ENCODE data around the gene GAK.

GAK gene

DNA sequence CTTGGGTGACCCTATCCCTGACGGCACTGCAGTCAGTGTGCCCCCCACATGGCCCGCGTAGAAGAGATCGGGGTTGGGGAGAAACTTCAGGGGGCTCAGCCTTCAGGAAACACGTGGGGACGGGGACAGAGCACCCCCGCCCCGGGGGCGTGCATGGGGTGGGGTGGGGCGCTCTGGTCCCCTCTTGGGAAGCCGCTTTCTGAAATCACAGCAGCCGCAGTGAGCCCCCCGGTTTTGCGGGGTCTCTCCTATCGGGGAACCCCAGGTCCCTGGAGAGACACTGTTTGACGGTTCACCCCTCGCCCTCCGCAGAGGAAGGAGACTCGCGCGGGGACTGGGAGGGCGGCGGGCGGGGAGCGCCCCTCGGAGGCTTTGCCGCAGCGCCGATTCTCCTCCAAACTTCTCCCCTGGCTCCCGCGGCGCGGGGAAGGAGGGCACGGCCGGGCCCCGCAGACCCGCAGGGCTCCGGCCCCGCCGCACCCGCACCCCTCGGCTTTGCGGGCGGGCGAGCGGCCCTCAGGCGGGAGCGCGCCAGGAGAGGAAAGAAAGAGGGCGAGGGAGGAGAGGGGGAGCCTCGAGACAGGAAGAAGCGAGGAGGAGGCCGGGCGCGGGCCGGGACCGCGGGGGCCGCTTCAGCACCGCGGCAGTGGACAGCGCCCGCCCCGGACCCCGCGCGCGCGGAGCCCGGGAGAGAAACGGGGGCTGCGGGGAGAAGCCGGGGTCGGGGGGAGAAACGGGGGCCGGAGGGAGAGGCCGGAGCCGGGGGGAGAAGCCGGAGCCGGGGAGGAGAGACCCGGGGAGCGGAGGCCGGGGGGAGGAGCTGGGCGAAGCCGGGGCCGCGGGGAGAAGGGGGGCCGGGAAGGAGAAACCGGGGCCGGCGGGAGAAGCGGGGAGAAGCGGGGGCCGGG lies 106.8 kb downstream of the GAK start:
- TF ChIP-seq, protein P1, sequence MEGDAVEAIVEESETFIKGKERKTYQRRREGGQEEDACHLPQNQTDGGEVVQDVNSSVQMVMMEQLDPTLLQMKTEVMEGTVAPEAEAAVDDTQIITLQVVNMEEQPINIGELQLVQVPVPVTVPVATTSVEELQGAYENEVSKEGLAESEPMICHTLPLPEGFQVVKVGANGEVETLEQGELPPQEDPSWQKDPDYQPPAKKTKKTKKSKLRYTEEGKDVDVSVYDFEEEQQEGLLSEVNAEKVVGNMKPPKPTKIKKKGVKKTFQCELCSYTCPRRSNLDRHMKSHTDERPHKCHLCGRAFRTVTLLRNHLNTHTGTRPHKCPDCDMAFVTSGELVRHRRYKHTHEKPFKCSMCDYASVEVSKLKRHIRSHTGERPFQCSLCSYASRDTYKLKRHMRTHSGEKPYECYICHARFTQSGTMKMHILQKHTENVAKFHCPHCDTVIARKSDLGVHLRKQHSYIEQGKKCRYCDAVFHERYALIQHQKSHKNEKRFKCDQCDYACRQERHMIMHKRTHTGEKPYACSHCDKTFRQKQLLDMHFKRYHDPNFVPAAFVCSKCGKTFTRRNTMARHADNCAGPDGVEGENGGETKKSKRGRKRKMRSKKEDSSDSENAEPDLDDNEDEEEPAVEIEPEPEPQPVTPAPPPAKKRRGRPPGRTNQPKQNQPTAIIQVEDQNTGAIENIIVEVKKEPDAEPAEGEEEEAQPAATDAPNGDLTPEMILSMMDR (conservative IDR thresholded peaks at IDR 0.05; ENCODE audit: low read depth), result no peak
- no peak overlapping the region for H3K27ac ChIP-seq
- DNase-seq (ENCODE audit: low spot score), result peak; percentile 39
- POLR2A ChIA-PET (ENCODE audit: low non-redundant PET), result no interaction called here
- CTCF ChIA-PET, result no interaction called here

DNA sequence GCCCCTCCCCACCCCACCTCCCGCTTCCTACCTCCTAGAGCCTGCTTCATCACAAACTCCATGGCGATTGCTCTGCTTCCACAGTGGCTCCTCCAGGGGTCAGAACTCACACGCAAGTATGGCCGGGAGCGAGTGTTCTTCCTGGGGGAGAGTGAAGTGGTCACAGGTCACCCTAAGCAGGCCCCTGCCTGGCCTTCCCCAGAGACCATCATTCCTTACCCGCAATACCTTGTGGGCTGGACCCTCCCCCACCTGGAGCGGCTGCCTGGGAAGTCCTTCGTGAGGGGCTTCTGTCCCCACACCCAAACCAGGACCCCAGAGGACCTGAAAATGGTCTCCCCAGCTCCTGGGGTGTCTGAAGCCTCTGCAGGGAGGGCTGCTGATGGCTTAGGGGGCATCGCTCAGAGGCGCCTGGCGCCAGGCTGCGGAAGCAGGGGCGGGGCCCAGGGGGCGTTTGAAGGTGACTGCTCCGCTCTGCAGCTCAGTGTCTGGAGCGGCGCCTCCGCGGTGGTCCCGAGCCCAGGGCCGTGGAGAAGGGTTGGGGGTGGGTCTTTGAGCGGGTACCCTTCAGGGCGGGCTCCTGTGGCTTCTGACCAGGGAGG lies 107.6 kb downstream of the GAK start:
- TF ChIP-seq, protein P1 (conservative IDR thresholded peaks at IDR 0.05; ENCODE audit: low read depth), result no peak
- no peak for DNase-seq (ENCODE audit: low spot score)
- ChIA-PET POLR2A (ENCODE audit: low non-redundant PET) (no interaction called here), CTCF (no interaction called here)
- no peak overlapping the region for H3K27ac ChIP-seq

DNA sequence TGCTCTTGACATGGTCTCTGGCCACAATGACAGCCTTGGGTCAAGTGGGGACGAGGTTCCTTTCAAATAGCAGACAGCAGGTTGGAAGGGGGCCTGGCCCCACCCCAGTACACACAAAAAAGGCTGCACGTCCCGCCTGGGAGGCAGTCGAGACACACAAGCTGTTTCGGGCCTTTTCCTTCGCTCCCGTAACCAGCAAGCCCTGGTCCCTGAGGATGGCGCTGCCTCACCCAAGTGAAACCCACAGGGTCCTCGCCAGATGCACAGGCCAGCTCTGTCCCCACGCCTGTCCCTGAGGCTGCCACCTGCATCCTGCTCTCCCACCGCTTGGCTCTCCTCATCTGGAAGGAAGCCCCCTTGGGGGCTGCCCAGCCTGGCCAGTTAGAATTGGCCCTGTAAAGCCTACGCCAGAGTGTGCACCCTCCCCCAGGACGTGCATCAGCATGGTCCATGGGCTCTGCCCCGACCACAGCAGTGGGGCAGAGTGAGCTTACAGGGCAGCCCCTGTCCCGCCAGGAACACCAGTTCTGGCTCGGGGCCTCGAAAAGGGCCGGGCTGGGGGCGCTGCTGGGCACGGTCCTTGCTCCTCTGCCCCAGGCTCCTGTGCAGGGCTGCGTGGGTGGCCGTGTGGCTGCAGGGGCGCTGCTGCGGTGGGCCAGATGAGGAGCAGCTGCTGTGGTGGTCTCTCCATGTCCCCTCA lies 108.2 kb downstream of the GAK start:
- ChIA-PET POLR2A (ENCODE audit: low non-redundant PET) (no interaction called here), CTCF (no interaction called here)
- TF ChIP-seq, protein P1 (conservative IDR thresholded peaks at IDR 0.05; ENCODE audit: low read depth), result no peak
- DNase-seq (ENCODE audit: low spot score), result no peak
- H3K27ac ChIP-seq, result no peak overlapping the region

DNA sequence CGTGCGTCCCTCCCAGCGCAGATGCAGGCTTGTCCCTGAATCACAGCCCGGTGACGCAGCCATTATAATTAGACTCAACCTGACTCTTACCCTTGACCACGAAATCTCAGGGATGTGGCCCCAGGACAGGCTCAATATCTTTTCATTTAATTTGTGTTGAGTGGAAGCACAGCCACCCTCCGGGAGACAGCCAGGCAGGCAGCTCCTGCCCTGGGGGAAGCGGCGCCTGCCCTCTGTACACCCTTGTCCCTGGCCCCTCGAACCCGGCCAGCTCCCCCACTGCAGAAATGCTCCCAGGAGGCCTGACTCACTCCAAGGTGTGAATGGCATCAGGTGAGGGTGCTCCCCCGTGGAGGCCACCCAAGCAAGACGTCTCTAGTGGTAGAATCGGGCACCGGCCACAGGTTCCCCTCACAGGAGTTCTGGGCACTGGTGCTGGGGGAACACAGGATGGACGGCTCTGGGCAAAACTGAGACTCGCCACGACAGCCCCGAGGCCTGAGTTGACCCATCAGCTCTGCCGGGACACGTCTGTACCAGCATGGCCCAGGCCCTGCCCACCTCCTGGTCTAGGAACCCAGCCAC lies 108.8 kb downstream of the GAK start:
- CTCF ChIA-PET, result no interaction called here
- no peak for DNase-seq (ENCODE audit: low spot score)
- POLR2A ChIA-PET (ENCODE audit: low non-redundant PET), result no interaction called here
- H3K27ac ChIP-seq, result no peak overlapping the region
- TF ChIP-seq, protein P1 (conservative IDR thresholded peaks at IDR 0.05; ENCODE audit: low read depth), result no peak

DNA sequence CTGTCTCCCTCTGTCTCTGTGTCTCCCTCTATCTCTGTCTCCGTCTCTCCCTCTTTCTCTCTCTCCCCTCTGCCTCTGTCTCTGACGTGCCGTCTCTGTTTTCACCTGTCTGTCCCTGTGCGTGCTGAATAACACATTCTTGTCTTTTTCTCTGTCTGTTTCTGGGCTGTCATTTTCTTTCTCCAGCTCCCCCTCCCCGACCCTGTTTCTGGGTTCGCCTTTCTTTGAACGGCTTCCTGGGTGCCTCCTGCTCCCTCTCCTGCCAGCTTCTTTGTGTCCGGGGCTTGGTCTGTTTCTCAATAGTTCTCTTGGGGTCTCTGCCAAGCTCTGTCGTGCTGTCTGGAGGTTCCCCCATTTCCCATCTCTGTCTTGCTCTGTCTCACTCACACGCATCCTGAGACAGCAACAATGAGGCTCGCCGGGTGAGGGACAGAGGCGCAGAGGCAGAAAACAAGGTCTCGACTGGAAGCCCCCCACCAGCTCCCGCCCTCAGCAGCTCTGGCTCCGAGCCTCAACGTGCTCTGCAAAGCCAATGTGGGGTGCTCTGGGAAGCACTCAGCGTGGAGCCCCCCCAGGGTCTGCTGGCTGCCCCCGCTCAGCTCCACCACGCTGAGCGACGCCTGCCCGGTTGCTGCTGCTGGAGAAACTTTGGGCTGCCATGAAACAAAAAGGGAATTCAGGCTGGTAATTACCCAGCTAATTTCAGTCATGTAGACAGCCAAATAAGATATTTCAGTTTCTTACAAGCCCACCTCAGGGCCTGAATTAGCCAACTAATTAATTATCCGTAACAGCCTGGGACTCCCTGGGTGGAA lies 109.5 kb downstream of the GAK start:
- H3K27ac ChIP-seq, result no peak overlapping the region
- POLR2A ChIA-PET (ENCODE audit: low non-redundant PET), result no interaction called here
- CTCF ChIA-PET, result interaction anchor here (0.6 kb wide), 1 partner anchor 80 kb away, joined by 3 read pairs; no protein-coding TSS in a partner anchor
- no peak for DNase-seq (ENCODE audit: low spot score)
- TF ChIP-seq, protein P1 (conservative IDR thresholded peaks at IDR 0.05; ENCODE audit: low read depth), result no peak
